K562 (cell line): ENCODE data around the gene NPHP3. TPM values are rescaled to one million over a fixed set of nuclear protein-coding genes. Genes with fewer than 3 reads are reported as not detected.

ENCODE experiments used
- CXXC5 ChIP-seq: fragments of 250-450 bp; sonication (Bioruptor Pico); IDR thresholded peaks from 2 replicates; pipeline ENCODE4 v1.8.0; 2022; ENCODE audit warnings: inconsistent platforms, mild to moderate bottlenecking, moderate library complexity
- GABPA ChIP-seq: fragments of 200-800 bp; sonication (Bioruptor generic); conservative IDR thresholded peaks from 2 replicates; pipeline ENCODE4 v1.6.1; 2016; ENCODE audit warnings: low read depth, missing genetic modification characterization, missing compliant biosample characterization
- HNRNPLL ChIP-seq: fragments of 200-400 bp; formaldehyde crosslinking; IDR thresholded peaks from 2 replicates; pipeline ENCODE4 v1.6.1; 2017; ENCODE audit warnings: low read length, low read depth, mild to moderate bottlenecking; ENCODE audit not compliant: poor library complexity, severe bottlenecking
- L3MBTL2 ChIP-seq: fragments of 450-650 bp; IDR thresholded peaks from 2 replicates; pipeline ENCODE4 v1.6.1; 2016; ENCODE audit warnings: mild to moderate bottlenecking, moderate library complexity
- NONO ChIP-seq, 2 experiments: fragments of 200-400 bp in 1 of 2; fragments of 450-650 bp in 1 of 2; formaldehyde crosslinking in 1 of 2; IDR thresholded peaks; 2 replicates each; pipeline ENCODE4 v1.6.1; 2017; ENCODE audit warnings: low read depth in 2 of 2, mild to moderate bottlenecking in 2 of 2, moderate library complexity in 2 of 2, low read length in 1 of 2
- POLR2AphosphoS5 ChIP-seq: IDR thresholded peaks from 2 replicates; pipeline ENCODE4 v1.6.1; 2011; ENCODE audit warnings: mild to moderate bottlenecking, low read depth, low read length, moderate library complexity; ENCODE audit not compliant: control insufficient read depth, insufficient read depth
- RB1 ChIP-seq: fragments of 450-650 bp; IDR thresholded peaks from 2 replicates; pipeline ENCODE4 v1.6.1; 2017; ENCODE audit warnings: low read depth, mild to moderate bottlenecking
- TRIM28 ChIP-seq: fragments of 450-650 bp; IDR thresholded peaks from 2 replicates; pipeline ENCODE4 v1.6.1; 2017
- YY1 ChIP-seq, 3 experiments: IDR thresholded peaks; 2 replicates each; pipeline ENCODE4 v1.6.1; 2011; ENCODE audit warnings: low read length in 2 of 3, mild to moderate bottlenecking in 2 of 3, moderate library complexity in 2 of 3, borderline replicate concordance in 1 of 3, control low read depth in 1 of 3, low read depth in 1 of 3; ENCODE audit not compliant: insufficient read depth in 3 of 3, insufficient replicate concordance in 2 of 3, control insufficient read depth in 1 of 3, insufficient read length in 1 of 3; ENCODE audit errors: extremely low read depth in 1 of 3
- ZBTB7A ChIP-seq: IDR thresholded peaks from 2 replicates; pipeline ENCODE4 v1.6.1; 2011; ENCODE audit warnings: low read depth, mild to moderate bottlenecking, low read length, moderate library complexity, borderline replicate concordance; ENCODE audit not compliant: control insufficient read depth
- ZNF431 ChIP-seq: sonication (generic); formaldehyde crosslinking; IDR thresholded peaks from 2 replicates; pipeline ENCODE4 v1.8.0; 2022; ENCODE audit warnings: mild to moderate bottlenecking, missing genetic modification reagents
- polyA plus RNA-seq, 8 experiments: library from polyadenylated mRNA; depleted of rRNA in 4 of 8; stranded (reverse) in 5 of 8; unstranded in 3 of 8; fragments of >200 nt; fragmentation: Nextera tagmentation in 2 of 8; fragmentation: Illumina TruSeq in 1 of 8; extraction: Ambion mirVana in 2 of 8; extraction: Trizol in 1 of 8; gene quantifications; 2 replicates each; pipeline versions ENCODE4 v1.2.1 to v1.2.3, GENCODE V29; 2011 to 2014; ENCODE audit warnings: inconsistent platforms in 1 of 8, missing spikeins in 1 of 8
- total RNA-seq, 7 experiments: library from RNA; depleted of rRNA in 6 of 7; stranded (reverse); fragments of >200 nt in 6 of 7; fragmentation: Illumina TruSeq in 2 of 7; extraction: Trizol in 2 of 7; gene quantifications; 2 replicates each; pipeline versions ENCODE4 v1.2.1 to v1.2.3, GENCODE V29; 2011 to 2021; ENCODE audit warnings: low replicate concordance in 1 of 7
- TF ChIP-seq, protein P1 (sequence below), 2 experiments: fragments of 200-800 bp in 1 of 2; sonication (Bioruptor generic) in 1 of 2; sonication (generic) in 1 of 2; formaldehyde crosslinking in 1 of 2; IDR thresholded peaks in 1 of 2; conservative IDR thresholded peaks in 1 of 2; 2 replicates each; pipeline versions ENCODE4 v1.5.0 to v1.6.1; 2016 to 2020; ENCODE audit warnings: missing compliant biosample characterization in 1 of 2, missing genetic modification characterization in 1 of 2, missing genetic modification reagents in 1 of 2
- TF ChIP-seq, protein P2 (sequence below), 2 experiments: IDR thresholded peaks; 2 replicates each; pipeline ENCODE4 v1.6.1; 2011; ENCODE audit warnings: borderline replicate concordance in 1 of 2, control low read depth in 1 of 2, low read depth in 1 of 2, low read length in 1 of 2, mild to moderate bottlenecking in 1 of 2, mixed read lengths in 1 of 2, moderate library complexity in 1 of 2; ENCODE audit not compliant: insufficient read depth in 1 of 2, insufficient read length in 1 of 2, poor library complexity in 1 of 2, severe bottlenecking in 1 of 2; ENCODE audit errors: extremely low read depth in 1 of 2
- TF ChIP-seq, protein P3 (sequence below): fragments of 250-450 bp; sonication (Bioruptor Pico); IDR thresholded peaks from 2 replicates; pipeline ENCODE4 v1.4.0; 2020; ENCODE audit warnings: mild to moderate bottlenecking, moderate library complexity, borderline replicate concordance
- TF ChIP-seq, protein P4 (sequence below), 2 experiments: IDR thresholded peaks; 2 replicates each; pipeline ENCODE4 v1.6.1; 2012; ENCODE audit warnings: improper control_type of control experiment in 2 of 2, low read depth in 2 of 2, low read length in 2 of 2, borderline replicate concordance in 1 of 2

Gene NPHP3
- total and polyA plus RNA-seq, 9 of the 15 experiments (the other 6 are each of a cell fraction or from before 2014, with no cell fraction given) = 0.62 to 13.2 (median 5.8) TPM

DNA sequence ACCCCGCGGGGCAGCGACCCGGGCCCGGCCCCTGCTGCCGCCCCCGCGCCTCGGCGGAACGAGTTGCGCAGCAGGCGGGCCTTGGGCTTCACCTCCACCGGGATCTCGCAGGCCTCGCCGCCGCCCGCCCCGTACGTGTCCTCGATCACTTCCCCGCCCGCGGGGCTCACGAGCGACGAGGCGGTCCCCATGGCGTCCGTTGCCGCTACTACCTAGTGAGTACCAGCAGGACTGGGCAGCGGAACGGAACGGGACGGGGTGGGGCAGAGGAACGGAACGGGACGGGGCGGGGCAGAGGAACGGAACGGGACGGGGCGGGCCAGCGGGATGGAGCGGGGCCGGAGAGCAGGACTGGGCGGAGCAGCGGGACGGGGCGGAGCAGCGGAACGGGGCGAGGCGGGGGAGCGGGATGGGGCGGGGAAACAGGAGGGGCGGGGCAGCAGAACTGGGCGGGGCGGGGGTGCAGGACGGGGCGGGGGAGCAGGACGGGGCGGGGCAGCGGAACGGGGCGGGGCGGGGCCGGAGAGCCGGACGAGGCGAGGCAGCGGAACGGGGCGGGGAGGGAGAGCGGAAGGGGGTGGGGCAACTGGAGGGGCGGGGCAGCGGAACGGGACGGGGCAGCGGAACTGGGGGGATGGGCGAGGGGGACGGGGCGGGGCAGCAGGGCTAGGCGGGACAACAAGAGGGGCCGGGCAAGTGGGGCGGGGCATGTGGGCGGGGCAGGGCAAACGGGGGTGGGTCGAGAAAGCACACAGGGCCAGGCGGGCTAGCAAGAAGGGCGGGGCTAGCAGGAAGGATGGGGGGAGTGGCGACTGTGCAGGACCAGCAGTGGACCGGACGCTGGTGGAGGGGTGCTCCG is at the start of gene NPHP3 (continued):
- TF ChIP-seq, protein P1, sequence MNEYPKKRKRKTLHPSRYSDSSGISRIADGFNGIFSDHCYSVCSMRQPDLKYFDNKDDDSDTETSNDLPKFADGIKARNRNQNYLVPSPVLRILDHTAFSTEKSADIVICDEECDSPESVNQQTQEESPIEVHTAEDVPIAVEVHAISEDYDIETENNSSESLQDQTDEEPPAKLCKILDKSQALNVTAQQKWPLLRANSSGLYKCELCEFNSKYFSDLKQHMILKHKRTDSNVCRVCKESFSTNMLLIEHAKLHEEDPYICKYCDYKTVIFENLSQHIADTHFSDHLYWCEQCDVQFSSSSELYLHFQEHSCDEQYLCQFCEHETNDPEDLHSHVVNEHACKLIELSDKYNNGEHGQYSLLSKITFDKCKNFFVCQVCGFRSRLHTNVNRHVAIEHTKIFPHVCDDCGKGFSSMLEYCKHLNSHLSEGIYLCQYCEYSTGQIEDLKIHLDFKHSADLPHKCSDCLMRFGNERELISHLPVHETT (CRISPR knock-in tag; conservative IDR thresholded peaks at IDR 0.05 in 1 of 2, IDR thresholded peaks at IDR 0.05 in 1 of 2) = peak in 1 of 2 experiments; percentile 92; a peak in 2 of 4 replicates
- TF ChIP-seq RB1 (peak; percentile 37), HNRNPLL (peak; percentile 39), ZBTB7A (peak; percentile 74; the same call in 1 of the 2 replicates), POLR2AphosphoS5 (0 out of 2 replicates have a peak, but pooled peaks have one; percentile 39), GABPA (tag) (peak; percentile 65), L3MBTL2 (0 out of 2 replicates have a peak, but pooled peaks have one; percentile 5), NONO (IDR thresholded peaks at IDR 0.05; ENCODE audit: low read depth in 2 of 2, low read length in 1 of 2) (peak in 1 of 2 experiments; percentile 28; a peak in 1 of 4 replicates), CXXC5 (CRISPR knock-in tag) (peak; percentile 58; the same call in 1 of the 2 replicates), TRIM28 (no peak), ZNF431 (CRISPR knock-in tag) (0 out of 2 replicates have a peak, but pooled peaks have one; percentile 40), YY1 (IDR thresholded peaks at IDR 0.05; ENCODE audit: borderline replicate concordance in 1 of 3, control insufficient read depth in 1 of 3, extremely low read depth in 1 of 3, insufficient read depth in 3 of 3, insufficient read length in 1 of 3, insufficient replicate concordance in 2 of 3, low read depth in 1 of 3, low read length in 2 of 3) (peak in 1 of 3 experiments; percentile 42)
- TF ChIP-seq, protein P2, sequence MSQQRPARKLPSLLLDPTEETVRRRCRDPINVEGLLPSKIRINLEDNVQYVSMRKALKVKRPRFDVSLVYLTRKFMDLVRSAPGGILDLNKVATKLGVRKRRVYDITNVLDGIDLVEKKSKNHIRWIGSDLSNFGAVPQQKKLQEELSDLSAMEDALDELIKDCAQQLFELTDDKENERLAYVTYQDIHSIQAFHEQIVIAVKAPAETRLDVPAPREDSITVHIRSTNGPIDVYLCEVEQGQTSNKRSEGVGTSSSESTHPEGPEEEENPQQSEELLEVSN (IDR thresholded peaks at IDR 0.05; ENCODE audit: borderline replicate concordance in 1 of 2, extremely low read depth in 1 of 2, insufficient read depth in 1 of 2, insufficient read length in 1 of 2, low read depth in 1 of 2, low read length in 1 of 2, poor library complexity in 1 of 2, severe bottlenecking in 1 of 2) = peak in 1 of 2 experiments; percentile 30
- TF ChIP-seq, protein P3, sequence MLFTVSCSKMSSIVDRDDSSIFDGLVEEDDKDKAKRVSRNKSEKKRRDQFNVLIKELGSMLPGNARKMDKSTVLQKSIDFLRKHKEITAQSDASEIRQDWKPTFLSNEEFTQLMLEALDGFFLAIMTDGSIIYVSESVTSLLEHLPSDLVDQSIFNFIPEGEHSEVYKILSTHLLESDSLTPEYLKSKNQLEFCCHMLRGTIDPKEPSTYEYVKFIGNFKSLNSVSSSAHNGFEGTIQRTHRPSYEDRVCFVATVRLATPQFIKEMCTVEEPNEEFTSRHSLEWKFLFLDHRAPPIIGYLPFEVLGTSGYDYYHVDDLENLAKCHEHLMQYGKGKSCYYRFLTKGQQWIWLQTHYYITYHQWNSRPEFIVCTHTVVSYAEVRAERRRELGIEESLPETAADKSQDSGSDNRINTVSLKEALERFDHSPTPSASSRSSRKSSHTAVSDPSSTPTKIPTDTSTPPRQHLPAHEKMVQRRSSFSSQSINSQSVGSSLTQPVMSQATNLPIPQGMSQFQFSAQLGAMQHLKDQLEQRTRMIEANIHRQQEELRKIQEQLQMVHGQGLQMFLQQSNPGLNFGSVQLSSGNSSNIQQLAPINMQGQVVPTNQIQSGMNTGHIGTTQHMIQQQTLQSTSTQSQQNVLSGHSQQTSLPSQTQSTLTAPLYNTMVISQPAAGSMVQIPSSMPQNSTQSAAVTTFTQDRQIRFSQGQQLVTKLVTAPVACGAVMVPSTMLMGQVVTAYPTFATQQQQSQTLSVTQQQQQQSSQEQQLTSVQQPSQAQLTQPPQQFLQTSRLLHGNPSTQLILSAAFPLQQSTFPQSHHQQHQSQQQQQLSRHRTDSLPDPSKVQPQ (CRISPR knock-in tag) = no peak
- TF ChIP-seq, protein P4, sequence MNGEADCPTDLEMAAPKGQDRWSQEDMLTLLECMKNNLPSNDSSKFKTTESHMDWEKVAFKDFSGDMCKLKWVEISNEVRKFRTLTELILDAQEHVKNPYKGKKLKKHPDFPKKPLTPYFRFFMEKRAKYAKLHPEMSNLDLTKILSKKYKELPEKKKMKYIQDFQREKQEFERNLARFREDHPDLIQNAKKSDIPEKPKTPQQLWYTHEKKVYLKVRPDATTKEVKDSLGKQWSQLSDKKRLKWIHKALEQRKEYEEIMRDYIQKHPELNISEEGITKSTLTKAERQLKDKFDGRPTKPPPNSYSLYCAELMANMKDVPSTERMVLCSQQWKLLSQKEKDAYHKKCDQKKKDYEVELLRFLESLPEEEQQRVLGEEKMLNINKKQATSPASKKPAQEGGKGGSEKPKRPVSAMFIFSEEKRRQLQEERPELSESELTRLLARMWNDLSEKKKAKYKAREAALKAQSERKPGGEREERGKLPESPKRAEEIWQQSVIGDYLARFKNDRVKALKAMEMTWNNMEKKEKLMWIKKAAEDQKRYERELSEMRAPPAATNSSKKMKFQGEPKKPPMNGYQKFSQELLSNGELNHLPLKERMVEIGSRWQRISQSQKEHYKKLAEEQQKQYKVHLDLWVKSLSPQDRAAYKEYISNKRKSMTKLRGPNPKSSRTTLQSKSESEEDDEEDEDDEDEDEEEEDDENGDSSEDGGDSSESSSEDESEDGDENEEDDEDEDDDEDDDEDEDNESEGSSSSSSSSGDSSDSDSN (IDR thresholded peaks at IDR 0.05; ENCODE audit: borderline replicate concordance in 1 of 2, low read depth in 2 of 2, low read length in 2 of 2) = peak in 1 of 2 experiments; percentile 4; a peak in 1 of 4 replicates
